Muscle layer of duodenum (tissue), 2 donors: ENCODE data around the gene CCDC192.
"Not testable (repeated sequence)": the region's sequence is repeated elsewhere in the genome, so short reads cannot be mapped to it uniquely, and the experiment has no call there.

Experiments used
- H3K27ac ChIP-seq: one replicate; pipeline ENCODE4 v1.7.0; 2013; ENCODE audit warnings: mild to moderate bottlenecking, low read length
- H3K27me3 ChIP-seq: one replicate; pipeline ENCODE4 v1.7.0; 2013; ENCODE audit warnings: low read depth, mild to moderate bottlenecking, control low read depth, low read length
- H3K36me3 ChIP-seq, 2 donors: one replicate each; pipeline ENCODE4 v1.7.0; 2013; ENCODE audit warnings: low read length in 2 of 2, control low read depth in 1 of 2, mild to moderate bottlenecking in 1 of 2; ENCODE audit not compliant: insufficient read depth in 2 of 2, control insufficient read depth in 1 of 2
- H3K4me1 ChIP-seq, 2 donors: one replicate each; pipeline ENCODE4 v1.7.0; 2013; ENCODE audit warnings: low read length in 2 of 2, mild to moderate bottlenecking in 2 of 2, control low read depth in 1 of 2, moderate library complexity in 1 of 2; ENCODE audit not compliant: insufficient read depth in 2 of 2, control insufficient read depth in 1 of 2
- H3K4me3 ChIP-seq, 2 donors: one replicate each; pipeline ENCODE4 v1.7.0; 2013; ENCODE audit warnings: low read length in 2 of 2, low read depth in 1 of 2, mild to moderate bottlenecking in 1 of 2
- H3K9me3 ChIP-seq, 2 donors: one replicate each; pipeline ENCODE4 v1.7.0; 2013; ENCODE audit warnings: low read length in 2 of 2, control low read depth in 1 of 2, mild to moderate bottlenecking in 1 of 2; ENCODE audit not compliant: control insufficient read depth in 1 of 2
- donor health status: healthy.

Gene CCDC192

GRCh38 chr5:127770272-127770671 lies 67.1 kb downstream of the CCDC192 start:
- no peaks in the 10 kb centered on the region for H3K36me3 ChIP-seq
- no peak overlapping the region for H3K4me3 ChIP-seq
- H3K4me1 ChIP-seq, result no peaks in the 10 kb centered on the region
- no peaks in the 10 kb centered on the region for H3K27me3 ChIP-seq
- no peak overlapping the region for H3K27ac ChIP-seq
- H3K9me3 ChIP-seq, result no peaks in the 10 kb centered on the region

- H3K27ac ChIP-seq, result no peak overlapping the region
- H3K36me3 ChIP-seq, result no peaks in the 10 kb centered on the region
- no peaks in the 10 kb centered on the region for H3K9me3 ChIP-seq
- H3K27me3 ChIP-seq, result no peaks in the 10 kb centered on the region
- H3K4me1 ChIP-seq, result no peaks in the 10 kb centered on the region
- no peak overlapping the region for H3K4me3 ChIP-seq
These were observed 69.3 kb downstream of the CCDC192 start for GRCh38 chr5:127772531-127772930.

- H3K4me3 ChIP-seq, result no peak overlapping the region
- no peak overlapping the region for H3K27ac ChIP-seq
- H3K4me1 ChIP-seq, result no peaks in the 10 kb centered on the region
- peaks cover 0 to 4% of the 10 kb centered on the region in 2 donors for H3K9me3 ChIP-seq
- H3K27me3 ChIP-seq, result no peaks in the 10 kb centered on the region
- H3K36me3 ChIP-seq, result no peaks in the 10 kb centered on the region
These were observed 71.0 kb downstream of the CCDC192 start for GRCh38 chr5:127774221-127774620.

GRCh38 chr5:127776477-127776876 lies 73.3 kb downstream of the CCDC192 start:
- Histone ChIP-seq H3K27ac (no peak overlapping the region), H3K4me3 (no peak overlapping the region), H3K27me3 (no peaks in the 10 kb centered on the region), H3K36me3 (no peaks in the 10 kb centered on the region), H3K4me1 (no peaks in the 10 kb centered on the region), H3K9me3 (peaks cover 0 to 4% of the 10 kb centered on the region in 2 donors)

- H3K27me3 ChIP-seq, result no peaks in the 10 kb centered on the region
- H3K27ac ChIP-seq, result no peak overlapping the region
- no peak overlapping the region for H3K4me3 ChIP-seq
- peaks cover 0 to 4% of the 10 kb centered on the region in 2 donors for H3K9me3 ChIP-seq
- H3K4me1 ChIP-seq, result no peaks in the 10 kb centered on the region
- H3K36me3 ChIP-seq, result no peaks in the 10 kb centered on the region
These were observed 74.8 kb downstream of the CCDC192 start for GRCh38 chr5:127777957-127778356.

GRCh38 chr5:127782450-127782849 lies 79.3 kb downstream of the CCDC192 start:
- not testable (repeated sequence) for H3K4me1 ChIP-seq, H3K27me3 ChIP-seq, H3K4me3 ChIP-seq, H3K36me3 ChIP-seq, H3K9me3 ChIP-seq, H3K27ac ChIP-seq

GRCh38 chr5:127785098-127785927 lies 82.1 kb downstream of the CCDC192 start:
- Histone ChIP-seq H3K27ac (no peak overlapping the region), H3K27me3 (no peaks in the 10 kb centered on the region), H3K4me3 (no peak overlapping the region)

GRCh38 chr5:127791439-127791838 lies 88.2 kb downstream of the CCDC192 start:
- H3K36me3 ChIP-seq, result no peaks in the 10 kb centered on the region
- no peak overlapping the region for H3K27ac ChIP-seq
- no peaks in the 10 kb centered on the region for H3K27me3 ChIP-seq
- peaks cover 6 to 11% of the 10 kb centered on the region in 2 donors for H3K9me3 ChIP-seq
- no peaks in the 10 kb centered on the region for H3K4me1 ChIP-seq
- no peak overlapping the region for H3K4me3 ChIP-seq

More at GRCh38 chr5:127785098-127785927, 82.1 kb downstream of the CCDC192 start:
- Histone ChIP-seq H3K36me3 (no peaks in the 10 kb centered on the region), H3K4me1 (no peaks in the 10 kb centered on the region), H3K9me3 (peaks cover 0 to 4% of the 10 kb centered on the region in 2 donors)

GRCh38 chr5:127791908-127792307 lies 88.7 kb downstream of the CCDC192 start:
- not testable (repeated sequence) for H3K4me3 ChIP-seq, H3K4me1 ChIP-seq, H3K36me3 ChIP-seq, H3K27ac ChIP-seq, H3K27me3 ChIP-seq
- H3K9me3 ChIP-seq, result peaks cover 6 to 11% of the 10 kb centered on the region in 2 donors

GRCh38 chr5:127793052-127793451 lies 89.9 kb downstream of the CCDC192 start:
- Histone ChIP-seq H3K4me3 (no peak overlapping the region), H3K36me3 (no peaks in the 10 kb centered on the region), H3K4me1 (no peaks in the 10 kb centered on the region), H3K9me3 (peaks cover 6 to 11% of the 10 kb centered on the region in 2 donors), H3K27me3 (no peaks in the 10 kb centered on the region), H3K27ac (no peak overlapping the region)

- Histone ChIP-seq H3K4me1 (no peaks in the 10 kb centered on the region), H3K9me3 (peaks cover 6 to 11% of the 10 kb centered on the region in 2 donors), H3K27ac (no peak overlapping the region), H3K27me3 (no peaks in the 10 kb centered on the region), H3K36me3 (no peaks in the 10 kb centered on the region), H3K4me3 (no peak overlapping the region)
These were observed 90.7 kb downstream of the CCDC192 start for GRCh38 chr5:127793879-127794278.

GRCh38 chr5:127796211-127796610 lies 93.0 kb downstream of the CCDC192 start:
- no peaks in the 10 kb centered on the region for H3K4me1 ChIP-seq
- peaks cover 4 to 7% of the 10 kb centered on the region in 2 donors for H3K9me3 ChIP-seq
- no peak overlapping the region for H3K27ac ChIP-seq
- H3K27me3 ChIP-seq, result no peaks in the 10 kb centered on the region
- H3K36me3 ChIP-seq, result no peaks in the 10 kb centered on the region
- no peak overlapping the region for H3K4me3 ChIP-seq
